ENCODE measurements around the gene TKTL1.

TKTL1 gene

DNA sequence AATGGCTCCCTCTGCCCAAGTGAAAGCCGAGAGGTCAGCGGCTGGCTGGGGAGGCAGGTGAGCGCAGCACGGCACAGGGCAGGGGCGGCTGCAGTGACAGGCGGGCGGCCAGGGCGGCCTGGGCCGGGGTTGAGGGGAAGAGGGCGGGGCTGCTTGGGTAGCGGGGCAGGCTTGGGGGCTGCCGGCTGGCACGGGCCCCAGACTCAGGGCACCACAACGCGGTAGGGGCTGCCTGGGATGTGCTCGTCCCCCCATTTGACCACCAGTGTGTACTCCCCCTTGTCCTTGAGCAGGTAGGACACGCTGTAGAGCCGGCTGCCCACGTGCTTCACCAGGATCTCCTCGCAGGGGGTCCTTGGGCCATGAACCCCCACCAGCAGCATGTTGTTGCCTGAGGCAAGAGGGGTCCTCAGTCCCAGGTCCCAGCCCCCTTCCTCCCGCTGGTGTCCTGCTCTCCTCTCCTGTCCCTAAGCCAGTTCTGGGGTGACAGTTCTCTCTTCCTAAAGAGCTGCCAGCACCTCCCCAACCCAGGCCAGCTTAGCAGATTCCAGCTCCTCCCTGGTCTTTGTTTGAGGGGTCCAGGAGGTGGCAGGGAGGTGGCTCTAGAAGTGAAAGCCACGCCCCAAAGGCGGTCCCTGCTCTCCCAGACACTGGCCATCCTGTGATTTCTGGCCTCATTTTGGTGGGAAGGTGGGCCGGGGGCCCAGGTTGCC is 53.2 kb downstream of the TKTL1 start:
- no peak for DNase-seq

DNA sequence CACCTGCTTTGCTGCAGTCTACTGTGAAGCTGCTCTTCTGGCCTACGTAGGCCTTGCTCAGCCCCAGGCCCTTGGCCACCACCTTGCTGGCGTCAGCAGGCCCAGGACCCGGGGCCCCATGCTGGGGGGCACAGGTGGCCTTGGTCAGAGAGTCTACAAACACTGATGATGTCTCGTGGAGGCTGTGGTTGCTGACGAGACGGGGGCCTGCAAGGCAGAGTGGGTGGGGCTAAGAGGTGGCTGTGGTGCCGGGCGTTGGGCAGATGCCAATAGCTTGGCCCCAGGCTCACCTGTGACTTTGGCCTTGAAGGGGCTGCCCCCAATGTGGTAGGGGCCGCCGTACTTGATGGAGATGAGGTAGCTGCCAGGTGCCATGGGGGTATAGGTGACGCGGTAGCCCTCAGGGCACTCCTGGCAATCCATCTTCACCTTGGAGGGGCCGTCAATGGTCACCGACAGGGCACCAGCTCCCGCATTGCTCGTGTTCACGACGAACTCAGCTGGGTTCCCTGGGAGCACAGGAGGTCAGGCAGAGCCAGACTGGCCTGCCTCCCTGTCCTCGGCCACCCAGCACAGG is 53.9 kb downstream of the TKTL1 start:
- DNase-seq: no peak

DNA sequence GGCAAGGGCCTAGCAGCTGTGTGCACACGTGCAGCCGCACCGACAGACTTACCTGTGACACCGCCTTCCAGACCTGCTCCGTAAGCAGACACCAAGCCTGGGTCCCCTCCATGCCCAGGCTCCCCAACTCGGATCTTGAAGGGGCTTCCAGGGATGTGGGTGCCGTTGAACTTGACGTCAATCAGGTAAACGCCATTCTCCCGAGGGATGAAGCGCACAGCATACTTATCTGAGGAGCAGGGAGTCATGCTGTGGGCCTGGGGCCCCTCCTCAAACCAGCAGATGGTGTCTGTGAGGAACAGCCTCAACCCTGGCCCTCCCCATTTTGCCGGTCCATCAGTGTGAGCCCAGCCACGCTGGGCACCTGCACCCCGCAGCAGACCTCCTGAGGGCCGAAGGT is 54.4 kb downstream of the TKTL1 start:
- no peak for DNase-seq

GRCh38 chrX:154350429-154351182 is 55.0 kb downstream of the TKTL1 start:
- no peak for DNase-seq

GRCh38 chrX:154351183-154352011 is 55.8 kb downstream of the TKTL1 start:
- DNase-seq: no peak

- no peak for DNase-seq
Observed at GRCh38 chrX:154352012-154352401, 56.4 kb downstream of the TKTL1 start.

DNA sequence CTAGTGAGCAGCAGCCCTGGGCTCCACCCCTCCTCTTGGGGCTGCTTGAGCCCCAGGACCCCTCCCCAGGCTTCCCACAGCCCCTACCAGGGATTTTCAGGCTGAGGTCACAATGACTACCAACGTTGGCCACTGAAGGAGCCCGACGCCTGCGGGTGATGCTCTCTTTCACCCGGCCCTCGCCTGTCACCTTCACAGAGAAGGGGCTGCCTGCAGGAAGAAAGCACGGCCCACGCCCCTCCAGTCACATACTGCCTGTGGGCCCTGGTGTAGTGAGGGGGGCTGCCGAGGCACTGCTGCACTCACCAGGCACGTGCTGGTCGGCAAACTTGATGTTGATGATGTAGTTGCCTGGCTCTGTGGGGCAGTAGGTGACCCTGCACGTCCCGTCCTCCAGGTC is 56.9 kb downstream of the TKTL1 start:
- no peak for DNase-seq

DNA sequence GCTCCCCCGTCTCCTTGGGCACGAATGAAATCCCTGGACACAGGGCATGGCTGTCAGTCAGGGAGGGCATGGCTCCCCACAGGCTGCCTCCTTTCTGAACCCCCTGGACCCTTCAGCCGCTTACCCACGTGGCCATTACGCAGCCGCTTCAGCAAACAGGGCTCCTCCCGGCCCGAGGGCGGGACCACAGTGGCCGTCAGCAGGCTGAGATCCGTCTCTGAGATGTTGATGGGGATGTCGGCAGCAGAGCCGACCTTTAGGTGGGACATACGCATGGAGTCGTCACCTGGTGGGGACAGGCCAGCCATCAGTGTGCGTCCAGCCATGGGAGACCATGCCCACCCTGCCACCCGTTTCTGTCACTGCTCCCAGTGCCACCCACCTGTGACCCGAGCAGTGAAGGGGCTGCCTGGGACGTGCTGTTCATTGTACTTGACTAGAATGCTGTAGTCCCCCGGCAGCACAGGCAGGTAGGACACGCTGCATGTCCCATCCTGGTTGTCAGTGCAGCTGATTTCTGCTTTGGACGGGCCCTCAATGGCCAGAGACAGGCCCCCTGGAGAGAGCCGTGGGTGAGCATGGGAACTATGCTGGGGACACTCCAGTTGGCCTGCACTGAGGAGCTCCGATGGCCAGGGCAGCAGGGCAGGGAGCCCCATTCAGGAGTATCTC is 57.7 kb downstream of the TKTL1 start:
- no peak for DNase-seq

DNA sequence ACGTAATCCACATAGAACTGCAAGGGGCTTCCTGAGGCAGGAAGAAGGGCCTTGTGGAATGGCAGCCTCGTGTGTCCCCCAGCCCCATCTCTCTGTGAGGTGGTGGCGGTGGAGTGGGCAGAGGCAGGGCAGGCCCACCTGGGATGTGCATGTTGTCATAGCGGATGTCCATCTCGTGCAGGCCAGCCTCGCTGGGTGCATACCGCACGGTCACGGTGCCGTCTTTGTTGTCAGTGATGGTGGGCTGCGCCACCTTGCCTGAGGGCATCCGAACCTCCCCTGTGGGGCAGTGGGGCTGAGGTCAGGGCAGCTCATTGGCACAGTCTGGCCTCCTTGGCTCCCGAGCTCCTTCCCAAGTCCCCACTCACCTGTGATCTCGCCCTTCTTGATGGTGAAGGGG is 58.4 kb downstream of the TKTL1 start:
- DNase-seq: no peak

- no peak for DNase-seq
Observed at GRCh38 chrX:154354516-154354915, 58.9 kb downstream of the TKTL1 start.

- no peak for DNase-seq
Observed at GRCh38 chrX:154355094-154355775, 59.6 kb downstream of the TKTL1 start.

GRCh38 chrX:154355776-154356140 is 60.2 kb downstream of the TKTL1 start:
- DNase-seq: no peak

GRCh38 chrX:154356596-154356995 is 61.0 kb downstream of the TKTL1 start:
- DNase-seq: no peak

- DNase-seq: no peak
Observed at GRCh38 chrX:154357205-154357604, 61.6 kb downstream of the TKTL1 start.

DNA sequence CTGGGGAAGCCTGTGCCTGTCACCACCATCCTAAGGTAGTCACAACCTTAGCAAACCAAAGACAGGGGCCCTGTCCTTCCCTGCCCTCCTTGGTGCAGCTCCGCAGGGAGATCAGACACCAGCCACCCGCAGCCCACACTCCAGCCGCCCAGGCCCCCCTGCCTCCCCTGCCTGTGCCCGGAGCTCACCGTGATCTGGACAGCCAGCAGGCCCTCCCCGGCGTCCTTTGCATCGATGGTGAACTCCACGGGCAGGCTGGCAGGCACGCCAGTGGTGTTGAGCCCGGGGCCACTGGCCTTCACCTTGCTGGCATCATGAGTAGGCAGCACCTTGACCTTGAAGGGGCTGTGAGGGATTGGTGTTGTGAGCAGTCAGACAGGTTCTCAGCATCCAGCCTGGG is 62.4 kb downstream of the TKTL1 start:
- DNase-seq: no peak

DNA sequence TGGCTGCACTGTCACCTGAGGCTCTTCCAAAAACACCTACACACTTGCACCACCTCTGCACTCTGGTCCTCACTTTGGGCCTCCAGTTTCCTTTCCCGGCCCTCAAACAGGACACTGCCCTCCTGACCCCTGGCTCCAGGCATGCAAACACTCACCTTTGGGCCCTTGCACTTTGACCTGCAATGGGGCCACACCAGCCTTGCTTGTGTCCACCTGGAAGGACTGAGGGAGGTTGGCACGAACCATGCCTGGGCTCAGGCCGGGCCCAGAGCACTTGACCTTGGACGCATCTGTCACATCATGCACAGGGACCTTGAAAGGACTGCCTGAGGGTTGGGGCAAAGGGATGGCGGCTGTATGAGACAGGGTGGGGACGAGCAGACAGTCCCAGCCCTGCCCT is 63.2 kb downstream of the TKTL1 start:
- DNase-seq: no peak

DNA sequence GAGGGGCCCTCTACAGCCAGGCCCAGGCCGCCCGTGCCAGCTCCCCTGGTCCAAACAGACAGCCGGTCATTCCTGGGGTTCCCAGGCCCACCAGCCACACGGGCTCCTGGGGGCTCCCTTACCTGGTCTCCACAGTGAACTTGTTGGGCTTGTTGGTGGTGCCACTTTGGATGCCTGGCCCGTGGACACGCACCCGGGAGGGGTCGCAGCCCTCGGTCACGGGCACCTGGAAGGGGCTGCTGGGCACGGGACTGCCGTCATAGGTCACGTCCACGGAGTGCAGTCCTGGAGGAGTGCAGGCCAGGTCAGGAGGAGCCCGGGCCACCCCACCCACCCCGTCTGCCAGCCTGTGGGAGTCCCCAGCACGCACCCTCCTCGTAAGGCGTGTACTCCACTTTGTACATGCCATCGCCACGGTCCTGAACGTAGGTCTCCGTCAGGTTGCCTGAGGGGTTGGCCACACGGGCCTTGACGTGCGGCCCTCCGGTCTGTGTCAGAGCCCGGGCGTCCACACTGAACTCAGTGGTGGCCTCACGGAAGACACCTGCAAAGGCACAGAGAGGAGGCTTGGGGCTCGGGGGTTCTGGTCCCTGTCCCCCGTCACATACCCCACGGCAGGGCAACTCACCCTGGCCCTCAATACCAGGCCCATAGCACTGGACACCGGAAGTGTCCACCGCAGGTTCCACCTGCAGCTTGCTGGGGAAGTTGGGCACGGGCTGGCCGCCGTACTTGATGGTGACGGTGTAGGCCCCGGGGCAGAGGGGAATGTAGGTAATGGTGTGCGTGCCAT is 64.0 kb downstream of the TKTL1 start:
- DNase-seq: no peak

- DNase-seq: no peak
Observed at GRCh38 chrX:154360155-154360713, 64.6 kb downstream of the TKTL1 start.

- DNase-seq: no peak
Observed at GRCh38 chrX:154362085-154362742, 66.6 kb downstream of the TKTL1 start.

DNA sequence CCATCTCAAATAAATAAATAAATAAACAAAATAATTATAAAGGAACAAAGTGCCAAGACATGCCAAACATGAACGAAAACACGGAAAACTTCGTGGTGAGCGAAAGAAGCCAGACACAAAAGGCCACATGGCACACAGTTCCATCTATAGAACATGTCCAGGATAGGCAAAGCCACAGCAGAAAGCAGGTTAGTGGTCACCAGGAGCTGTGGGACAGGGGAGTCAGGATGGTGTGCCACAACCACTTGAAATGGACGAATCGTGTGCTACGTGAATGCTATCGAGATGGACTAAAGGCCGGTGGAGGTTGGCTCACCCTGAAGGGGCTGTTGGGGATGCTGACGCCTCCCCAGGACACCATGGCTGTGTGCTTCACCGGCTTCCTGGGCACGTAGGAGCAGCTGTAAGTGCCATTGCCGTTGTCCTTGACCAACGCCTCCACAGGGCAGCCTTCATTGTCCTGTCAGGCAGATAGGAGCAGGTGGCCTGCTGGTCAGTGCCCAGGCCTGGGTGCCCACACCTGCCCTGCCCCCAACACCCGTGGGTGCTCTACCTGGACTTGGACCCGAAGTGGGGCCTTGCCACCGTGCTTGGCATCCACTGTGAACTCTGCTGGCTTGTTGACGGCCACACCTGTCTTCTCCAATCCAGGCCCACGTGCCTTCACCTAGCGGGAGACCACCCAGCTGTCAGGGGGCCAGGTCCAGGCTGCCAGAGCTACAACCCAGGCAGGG is 68.3 kb downstream of the TKTL1 start:
- DNase-seq: no peak

Data from NCI-H2029 (cell line).